ENCODE measurements around the gene UBALD2. TPM values are rescaled to one million over a fixed set of nuclear protein-coding genes. Genes with fewer than 3 reads are reported as not detected.

Gene UBALD2
- total RNA-seq, 1 donor from 2014 or later, result 212 TPM

- no peak for DNase-seq (ENCODE audit: low spot score)
- Mint-ChIP-seq H3K4me3 (ENCODE audit: low read depth) (no peak within 1 kb of the TSS), H3K36me3 (ENCODE audit: low read depth) (peaks cover 14% of the 10 kb centered on the region), H3K27ac (no peak within 1 kb of the TSS), H3K27me3 (ENCODE audit: low read depth) (no peaks in the 10 kb centered on the region), H3K4me1 (ENCODE audit: low read depth) (peaks cover 5% of the 10 kb centered on the region), H3K9me3 (no peaks in the 10 kb centered on the region)
- intact Hi-C loops (cut with micrococcal nuclease), result no loop called here
Measured at GRCh38 chr17:76307966-76308338, 42.8 kb downstream of the UBALD2 start, which contains the start of gene QRICH2. Gene QRICH2 (minus strand): TSS chr17:76308276. CDS start chr17:76307998, 278 bp downstream.

- no peak for DNase-seq (ENCODE audit: low spot score)
- Mint-ChIP-seq H3K27me3 (ENCODE audit: low read depth) (no peaks in the 10 kb centered on the region), H3K36me3 (ENCODE audit: low read depth) (peaks cover 23% of the 10 kb centered on the region), H3K27ac (no peak overlapping the region), H3K9me3 (no peaks in the 10 kb centered on the region), H3K4me3 (ENCODE audit: low read depth) (no peak overlapping the region), H3K4me1 (ENCODE audit: low read depth) (peaks cover 6% of the 10 kb centered on the region)
- intact Hi-C loops (cut with micrococcal nuclease), result no loop called here
Measured at GRCh38 chr17:76309461-76309860, 44.3 kb downstream of the UBALD2 start.

- intact Hi-C loops (cut with micrococcal nuclease), result no loop called here
- Mint-ChIP-seq H3K36me3 (ENCODE audit: low read depth) (peaks cover 34% of the 10 kb centered on the region), H3K4me1 (ENCODE audit: low read depth) (peaks cover 18% of the 10 kb centered on the region), H3K4me3 (ENCODE audit: low read depth) (no peak overlapping the region), H3K27me3 (ENCODE audit: low read depth) (no peaks in the 10 kb centered on the region), H3K9me3 (no peaks in the 10 kb centered on the region), H3K27ac (no peak overlapping the region)
- no peak for DNase-seq (ENCODE audit: low spot score)
Measured at GRCh38 chr17:76312735-76313134, 47.6 kb downstream of the UBALD2 start.

GRCh38 chr17:76314392-76315227 lies 49.5 kb downstream of the UBALD2 start:
- no peak overlapping the region for H3K4me3 Mint-ChIP-seq (ENCODE audit: low read depth)
- H3K36me3 Mint-ChIP-seq (ENCODE audit: low read depth), result peaks cover 37% of the 10 kb centered on the region
- H3K4me1 Mint-ChIP-seq (ENCODE audit: low read depth), result peaks cover 18% of the 10 kb centered on the region
- no peak overlapping the region for H3K27ac Mint-ChIP-seq
- intact Hi-C loops (cut with micrococcal nuclease), result no loop called here
- no peaks in the 10 kb centered on the region for H3K9me3 Mint-ChIP-seq
- no peak for DNase-seq (ENCODE audit: low spot score)
- no peaks in the 10 kb centered on the region for H3K27me3 Mint-ChIP-seq (ENCODE audit: low read depth)

GRCh38 chr17:76317535-76317934 lies 52.4 kb downstream of the UBALD2 start:
- DNase-seq (ENCODE audit: low spot score), result no peak
- H3K9me3 Mint-ChIP-seq, result no peaks in the 10 kb centered on the region
- no peak overlapping the region for H3K4me3 Mint-ChIP-seq (ENCODE audit: low read depth)
- H3K36me3 Mint-ChIP-seq (ENCODE audit: low read depth), result peaks cover 35% of the 10 kb centered on the region
- no peaks in the 10 kb centered on the region for H3K27me3 Mint-ChIP-seq (ENCODE audit: low read depth)
- H3K27ac Mint-ChIP-seq, result no peak overlapping the region
- intact Hi-C loops (cut with micrococcal nuclease), result no loop called here
- peaks cover 18% of the 10 kb centered on the region for H3K4me1 Mint-ChIP-seq (ENCODE audit: low read depth)

GRCh38 chr17:76318586-76318985 lies 53.4 kb downstream of the UBALD2 start:
- no peak overlapping the region for H3K27ac Mint-ChIP-seq
- H3K4me1 Mint-ChIP-seq (ENCODE audit: low read depth), result peaks cover 12% of the 10 kb centered on the region
- H3K27me3 Mint-ChIP-seq (ENCODE audit: low read depth), result no peaks in the 10 kb centered on the region
- H3K4me3 Mint-ChIP-seq (ENCODE audit: low read depth), result no peak overlapping the region
- H3K9me3 Mint-ChIP-seq, result no peaks in the 10 kb centered on the region
- intact Hi-C loops (cut with micrococcal nuclease), result no loop called here
- DNase-seq (ENCODE audit: low spot score), result no peak
- H3K36me3 Mint-ChIP-seq (ENCODE audit: low read depth), result peaks cover 29% of the 10 kb centered on the region

Other genes starting within 250 kb of the UBALD2 start
- gene EVPL, start 238.0 kb upstream of the UBALD2 start, total RNA-seq, result 0.02 TPM in 1 of 2 replicates, not detected in the other
- gene SRP68, start 192.8 kb upstream of the UBALD2 start, total RNA-seq, result 188 and 194 TPM in 2 replicates
- 10.7 and 14.5 TPM in 2 replicates for gene GALR2, start 190.6 kb upstream of the UBALD2 start, total RNA-seq
- gene ZACN, start 186.2 kb upstream of the UBALD2 start, total RNA-seq, result 10.3 and 14.1 TPM in 2 replicates
- gene EXOC7, start 161.6 kb upstream of the UBALD2 start, total RNA-seq, result 103 and 110 TPM in 2 replicates
- 0.11 TPM in 2 replicates for gene FOXJ1, start 124.1 kb upstream of the UBALD2 start, total RNA-seq
- gene RNF157, start 24.9 kb upstream of the UBALD2 start, total RNA-seq, result 34.3 and 34.9 TPM in 2 replicates
- gene QRICH2, start 42.9 kb downstream of the UBALD2 start, total RNA-seq, result 1.7 and 2.1 TPM in 2 replicates
- 48.2 and 49.9 TPM in 2 replicates for gene PRPSAP1, start 88.6 kb downstream of the UBALD2 start, total RNA-seq
- gene SPHK1, start 119.3 kb downstream of the UBALD2 start, total RNA-seq, result 16.0 and 16.4 TPM in 2 replicates
- gene UBE2O, start 187.8 kb downstream of the UBALD2 start, total RNA-seq, result 46.0 and 46.5 TPM in 2 replicates
- gene AANAT, start 202.3 kb downstream of the UBALD2 start, total RNA-seq, result 0.18 TPM in 1 of 2 replicates, not detected in the other
- 45.3 and 48.5 TPM in 2 replicates for gene RHBDF2, start 236.1 kb downstream of the UBALD2 start, total RNA-seq

Data from activated T-helper 2 cell treated with anti-CD3 and anti-CD28 coated beads, Interferon-gamma antibody, Interleukin-2, Interleukin-4, amounts not matched to agents 10 μg/mL and 5 μg/mL and 100 μg/mL, durations not matched to agents 14 hours and 24 hours and 36 hours (primary cell).